ENCODE measurements around the gene MAF. TPM values are rescaled to one million over a fixed set of nuclear protein-coding genes. Genes with fewer than 3 reads are reported as not detected.
A peak's percentile ranks its signal among the peaks of the same experiment; 100 is the strongest.

MAF gene
- polyA plus RNA-seq, 1 experiment = 1.7 TPM

- Histone ChIP-seq H3K27me3 (ENCODE audit: control insufficient read depth, insufficient read depth, low read length) (no peaks in the 10 kb centered on the region), H3K4me3 (ENCODE audit: low read depth, low read length) (peak overlapping the region; percentile 56), H3K36me3 (ENCODE audit: control insufficient read depth, insufficient read depth, low read length) (no peaks in the 10 kb centered on the region)
- no peak for DNase-seq (ENCODE audit: low read depth)
- ChIA-PET POLR2A (interaction anchor here (0.6 to 0.7 kb wide), 2 partner anchors 593 to 789 kb away, joined by 3 to 9 read pairs; no protein-coding TSS in a partner anchor), CTCF (interaction anchor here (0.5 to 3.0 kb wide), 53 partner anchors 10 to 1677 kb away, joined by 3 to 8 read pairs (median 3); no protein-coding TSS in a partner anchor)
- TF ChIP-seq, protein P1, sequence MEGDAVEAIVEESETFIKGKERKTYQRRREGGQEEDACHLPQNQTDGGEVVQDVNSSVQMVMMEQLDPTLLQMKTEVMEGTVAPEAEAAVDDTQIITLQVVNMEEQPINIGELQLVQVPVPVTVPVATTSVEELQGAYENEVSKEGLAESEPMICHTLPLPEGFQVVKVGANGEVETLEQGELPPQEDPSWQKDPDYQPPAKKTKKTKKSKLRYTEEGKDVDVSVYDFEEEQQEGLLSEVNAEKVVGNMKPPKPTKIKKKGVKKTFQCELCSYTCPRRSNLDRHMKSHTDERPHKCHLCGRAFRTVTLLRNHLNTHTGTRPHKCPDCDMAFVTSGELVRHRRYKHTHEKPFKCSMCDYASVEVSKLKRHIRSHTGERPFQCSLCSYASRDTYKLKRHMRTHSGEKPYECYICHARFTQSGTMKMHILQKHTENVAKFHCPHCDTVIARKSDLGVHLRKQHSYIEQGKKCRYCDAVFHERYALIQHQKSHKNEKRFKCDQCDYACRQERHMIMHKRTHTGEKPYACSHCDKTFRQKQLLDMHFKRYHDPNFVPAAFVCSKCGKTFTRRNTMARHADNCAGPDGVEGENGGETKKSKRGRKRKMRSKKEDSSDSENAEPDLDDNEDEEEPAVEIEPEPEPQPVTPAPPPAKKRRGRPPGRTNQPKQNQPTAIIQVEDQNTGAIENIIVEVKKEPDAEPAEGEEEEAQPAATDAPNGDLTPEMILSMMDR (IDR thresholded peaks at IDR 0.05; ENCODE audit: insufficient read depth, low read depth, low read length) = peak; percentile 73
Measured at GRCh38 chr16:79601931-79602627, 1.5 kb upstream of the MAF start.

DNA sequence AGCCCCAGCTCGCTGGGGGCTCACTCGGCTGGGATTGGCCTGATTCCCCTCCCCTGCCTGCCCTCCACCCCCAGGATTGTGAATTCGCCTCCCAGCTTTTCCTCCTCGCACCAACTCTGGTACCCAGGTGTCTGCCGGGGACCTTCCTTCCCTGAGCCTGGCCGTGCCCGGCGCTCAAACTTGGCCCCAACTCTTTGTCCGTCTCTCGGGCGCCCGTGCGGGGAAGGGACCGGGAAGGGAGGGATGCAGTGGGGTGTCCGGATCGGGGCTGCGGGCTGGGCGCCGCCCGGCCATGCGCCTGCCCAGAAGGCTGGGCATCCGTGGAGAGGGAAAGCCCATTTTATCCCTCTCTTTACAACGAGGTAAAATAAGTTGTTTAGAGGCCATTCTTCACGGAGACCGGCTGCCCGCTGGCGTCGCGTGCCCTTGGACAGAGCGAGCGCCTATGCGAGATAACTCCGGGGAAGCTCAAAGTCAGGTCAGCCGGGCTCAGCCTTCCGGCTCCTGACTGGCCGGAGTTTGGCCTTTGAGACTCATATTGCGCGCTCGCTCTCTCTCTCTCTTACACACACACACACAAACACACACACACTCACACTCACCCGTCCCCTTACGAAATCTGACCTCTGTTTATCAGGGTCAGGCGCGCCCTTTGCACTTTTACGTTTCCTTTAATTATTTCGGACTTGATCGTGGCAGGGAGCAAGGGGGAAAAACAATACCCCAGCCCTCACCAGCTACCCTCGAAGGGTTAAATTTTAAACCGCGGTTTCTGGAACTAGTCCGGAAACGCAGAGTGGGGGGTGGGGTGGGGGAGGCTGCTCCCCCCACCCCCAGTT, 774 bp upstream of the MAF start:
- POLR2A ChIA-PET = interaction anchor here (0.7 kb wide), 1 partner anchor 593 kb away, joined by 3 read pairs; no protein-coding TSS in a partner anchor
- Histone ChIP-seq H3K36me3 (ENCODE audit: control insufficient read depth, insufficient read depth, low read length) (no peaks in the 10 kb centered on the region), H3K27me3 (ENCODE audit: control insufficient read depth, insufficient read depth, low read length) (no peaks in the 10 kb centered on the region), H3K4me3 (ENCODE audit: low read depth, low read length) (peak overlapping the region; percentile 56)
- DNase-seq (ENCODE audit: low read depth) = no peak
- TF ChIP-seq, protein P1 (IDR thresholded peaks at IDR 0.05; ENCODE audit: insufficient read depth, low read depth, low read length) = no peak
- CTCF ChIA-PET = interaction anchor here (0.7 to 3.0 kb wide), 26 partner anchors 11 to 1477 kb away, joined by 3 to 8 read pairs (median 4); no protein-coding TSS in a partner anchor

- no peaks in the 10 kb centered on the region for H3K27me3 ChIP-seq (ENCODE audit: control insufficient read depth, insufficient read depth, low read length)
Measured at GRCh38 chr16:79599837-79600637, 500 bp downstream of the MAF start.

GRCh38 chr16:79599256-79599836, 1.2 kb downstream of the MAF start:
- Histone ChIP-seq H3K36me3 (ENCODE audit: control insufficient read depth, insufficient read depth, low read length) (no peaks in the 10 kb centered on the region), H3K4me3 (ENCODE audit: low read depth, low read length) (peak overlapping the region; percentile 56), H3K27me3 (ENCODE audit: control insufficient read depth, insufficient read depth, low read length) (no peaks in the 10 kb centered on the region)
- ChIA-PET CTCF (interaction anchor here (0.6 to 3.0 kb wide), 4 partner anchors 254 to 1477 kb away, joined by 3 to 8 read pairs (median 4); no protein-coding TSS in a partner anchor), POLR2A (no interaction called here)
- DNase-seq (ENCODE audit: low read depth) = no peak
- TF ChIP-seq, protein P1 (IDR thresholded peaks at IDR 0.05; ENCODE audit: insufficient read depth, low read depth, low read length) = no peak

More at GRCh38 chr16:79599837-79600637, 500 bp downstream of the MAF start:
- ChIA-PET POLR2A (no interaction called here), CTCF (interaction anchor here (0.6 to 3.0 kb wide), 5 partner anchors 254 to 1477 kb away, joined by 3 to 8 read pairs (median 4); no protein-coding TSS in a partner anchor)
- TF ChIP-seq, protein P1 (IDR thresholded peaks at IDR 0.05; ENCODE audit: insufficient read depth, low read depth, low read length) = no peak
- Histone ChIP-seq H3K36me3 (ENCODE audit: control insufficient read depth, insufficient read depth, low read length) (no peaks in the 10 kb centered on the region), H3K4me3 (ENCODE audit: low read depth, low read length) (peak overlapping the region; percentile 56)
- no peak for DNase-seq (ENCODE audit: low read depth)

Measured in BJ (cell line).